ENCODE results near the gene ZNF576. TPM values are rescaled to one million over a fixed set of nuclear protein-coding genes. Genes with fewer than 3 reads are reported as not detected.

Gene ZNF576
- total RNA-seq, 1 donor from 2014 or later: 21.9 TPM

- Histone ChIP-seq H3K4me1 (peaks cover 28% of the 10 kb centered on the region), H3K9me3 (no peaks in the 10 kb centered on the region), H3K4me3 (no peak overlapping the region), H3K36me3 (peaks cover 0 to 25% of the 10 kb centered on the region in 2 donors), H3K27ac (no peak overlapping the region), H3K27me3 (no peaks in the 10 kb centered on the region)
- DNase-seq (ENCODE audit: extremely low spot score in 2 of 2): no peak
- TF ChIP-seq POLR2A (IDR thresholded peaks at IDR 0.05) (no peak), CTCF (IDR thresholded peaks at IDR 0.05) (no peak), POLR2AphosphoS5 (IDR thresholded peaks at IDR 0.05; ENCODE audit: insufficient read depth in 1 of 2, low read depth in 1 of 2) (no peak)
- intact Hi-C loops (cut with DNase I): no loop called here
These were observed 4.3 kb upstream of the ZNF576 start for GRCh38 chr19:43591904-43592772.

- peaks cover 0 to 25% of the 10 kb centered on the region in 2 donors for H3K36me3 ChIP-seq
These were observed 3.5 kb upstream of the ZNF576 start for GRCh38 chr19:43592800-43593350.

GRCh38 chr19:43594081-43594697 is 2.2 kb upstream of the ZNF576 start:
- TF ChIP-seq CTCF (IDR thresholded peaks at IDR 0.05): no peak
- no peak for TF ChIP-seq POLR2A (IDR thresholded peaks at IDR 0.05)
- TF ChIP-seq POLR2AphosphoS5 (IDR thresholded peaks at IDR 0.05; ENCODE audit: insufficient read depth in 1 of 2, low read depth in 1 of 2): no peak
- Histone ChIP-seq H3K9me3 (no peaks in the 10 kb centered on the region), H3K27ac (peak overlapping the region; percentile 96), H3K4me1 (peaks cover 39% of the 10 kb centered on the region), H3K27me3 (no peaks in the 10 kb centered on the region), H3K36me3 (peaks cover 0 to 33% of the 10 kb centered on the region in 2 donors), H3K4me3 (peak overlapping the region; percentile 52 to 62)
- intact Hi-C loops (cut with DNase I): no loop called here
- DNase-seq (ENCODE audit: extremely low spot score in 2 of 2): no peak

More at GRCh38 chr19:43592800-43593350, 3.5 kb upstream of the ZNF576 start:
- no peak for DNase-seq (ENCODE audit: extremely low spot score in 2 of 2)
- Histone ChIP-seq H3K27ac (no peak overlapping the region), H3K27me3 (no peaks in the 10 kb centered on the region), H3K4me3 (no peak overlapping the region), H3K9me3 (no peaks in the 10 kb centered on the region), H3K4me1 (peaks cover 35% of the 10 kb centered on the region)
- intact Hi-C loops (cut with DNase I): no loop called here
- TF ChIP-seq POLR2A (IDR thresholded peaks at IDR 0.05): no peak
- no peak for TF ChIP-seq CTCF (IDR thresholded peaks at IDR 0.05)
- TF ChIP-seq POLR2AphosphoS5 (IDR thresholded peaks at IDR 0.05; ENCODE audit: insufficient read depth in 1 of 2, low read depth in 1 of 2): no peak

GRCh38 chr19:43594710-43595604 is 1.4 kb upstream of the ZNF576 start:
- DNase-seq (ENCODE audit: extremely low spot score in 2 of 2): no peak
- intact Hi-C loops (cut with DNase I): no loop called here
- H3K4me1 ChIP-seq: peaks cover 39% of the 10 kb centered on the region
- TF ChIP-seq CTCF (IDR thresholded peaks at IDR 0.05): peak in 2 of 3 experiments; percentile 35 to 65
- no peak for TF ChIP-seq POLR2A (IDR thresholded peaks at IDR 0.05)
- H3K27ac ChIP-seq: peak overlapping the region; percentile 96
- no peaks in the 10 kb centered on the region for H3K27me3 ChIP-seq
- no peaks in the 10 kb centered on the region for H3K9me3 ChIP-seq
- H3K4me3 ChIP-seq: peak overlapping the region; percentile 52 to 62
- peaks cover 0 to 37% of the 10 kb centered on the region in 2 donors for H3K36me3 ChIP-seq
